Superior temporal gyrus (tissue), 1 donor: ENCODE results near the gene SYCP2.

Experiments
- DNase-seq: peaks from one replicate; pipeline ENCODE4 v3.0.0-alpha.2; 2016; ENCODE audit errors: extremely low spot score

SYCP2 gene

DNA sequence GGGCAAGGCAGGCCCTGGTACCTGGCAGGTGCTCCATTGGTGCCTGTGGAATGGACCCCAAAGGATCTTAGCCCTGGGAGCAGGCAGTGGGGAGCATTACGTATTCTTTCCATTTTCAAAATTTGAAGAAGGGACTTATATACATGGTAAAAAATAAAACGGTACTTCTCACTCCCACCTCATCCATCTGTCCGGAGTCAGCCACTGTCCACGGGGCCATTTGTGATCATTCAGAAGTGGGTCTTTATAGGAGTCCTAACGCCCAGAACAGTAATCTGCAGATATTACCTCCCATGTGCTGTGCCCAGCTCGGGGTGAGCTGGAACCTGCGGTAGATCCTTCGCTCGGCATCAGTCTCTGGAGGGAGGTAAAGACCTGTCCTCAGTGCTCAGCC, 110.4 kb downstream of the SYCP2 start:
- no peak for DNase-seq

DNA sequence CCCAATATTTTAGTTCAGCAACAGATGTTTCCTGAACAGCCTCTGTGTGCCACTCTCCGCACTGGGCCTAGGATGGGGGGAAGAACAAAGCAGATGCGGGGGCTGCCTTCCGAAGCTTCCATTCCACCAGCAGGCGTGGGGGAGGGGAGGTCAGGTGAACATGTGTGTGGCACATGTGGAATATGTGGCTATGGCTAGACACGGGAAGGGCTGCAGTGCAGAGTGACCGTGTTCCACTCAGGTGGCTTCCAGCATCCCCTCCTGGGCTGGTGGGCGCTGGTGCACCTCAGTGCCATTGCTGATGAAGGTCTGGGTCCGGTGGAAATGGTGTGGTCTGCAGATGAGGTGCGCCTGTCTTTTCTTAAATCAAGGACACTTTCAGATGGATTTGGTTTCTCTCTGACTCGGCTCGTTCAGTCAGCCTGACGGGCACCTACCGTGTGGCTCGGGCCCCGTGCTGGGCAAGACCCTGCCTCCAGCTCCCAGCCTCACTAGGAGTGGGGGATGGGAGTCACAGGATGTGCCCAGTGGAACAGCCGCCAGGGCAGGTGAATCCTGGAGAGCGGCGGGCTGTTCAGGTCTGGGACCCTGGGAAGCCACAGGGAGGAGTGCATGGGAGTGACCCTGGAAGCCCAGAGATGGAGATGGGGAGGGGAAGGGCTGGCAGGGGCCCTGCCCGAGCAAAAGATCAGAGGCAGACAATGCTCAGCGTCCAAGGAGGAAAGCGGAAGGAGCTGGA, 111.0 kb downstream of the SYCP2 start:
- DNase-seq: no peak

DNA sequence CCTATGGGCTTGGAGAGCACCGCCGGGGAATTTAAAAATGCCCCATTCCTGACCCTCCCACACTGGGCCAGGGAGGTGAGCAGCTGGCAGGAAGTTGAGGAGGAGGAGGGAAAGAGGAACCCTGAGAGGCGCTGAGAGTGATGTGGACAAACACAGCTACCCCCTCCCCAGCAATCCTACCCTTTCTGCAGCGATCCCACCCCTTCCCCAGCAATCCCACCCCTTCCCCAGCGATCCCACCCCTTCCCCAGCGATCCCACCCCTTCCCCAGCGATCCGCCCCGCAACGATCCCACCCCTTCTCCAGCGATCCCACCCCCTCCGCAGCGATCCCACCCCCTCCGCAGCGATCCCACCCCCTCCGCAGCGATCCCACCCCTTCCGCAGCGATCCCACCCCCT, 111.6 kb downstream of the SYCP2 start:
- no peak for DNase-seq

DNA sequence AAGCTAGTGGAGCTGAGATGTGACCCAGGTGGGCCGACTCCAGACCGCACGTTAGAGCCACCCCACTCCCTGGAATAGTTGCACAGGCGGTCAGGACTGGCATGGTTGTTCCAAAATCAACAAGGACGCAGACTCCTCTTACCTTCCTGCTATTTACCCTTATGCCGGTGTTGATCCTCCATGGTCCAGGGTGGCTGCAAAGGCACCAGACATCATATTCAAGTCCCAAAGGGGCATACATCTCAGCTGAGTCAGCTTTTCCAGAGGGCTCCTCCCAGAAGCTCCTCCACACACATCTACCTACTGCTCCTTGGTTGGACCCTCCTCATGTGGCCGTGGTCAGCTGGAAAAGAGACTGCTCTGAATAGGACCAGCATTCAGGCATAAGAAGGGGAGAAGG, 112.2 kb downstream of the SYCP2 start:
- no peak for DNase-seq

DNA sequence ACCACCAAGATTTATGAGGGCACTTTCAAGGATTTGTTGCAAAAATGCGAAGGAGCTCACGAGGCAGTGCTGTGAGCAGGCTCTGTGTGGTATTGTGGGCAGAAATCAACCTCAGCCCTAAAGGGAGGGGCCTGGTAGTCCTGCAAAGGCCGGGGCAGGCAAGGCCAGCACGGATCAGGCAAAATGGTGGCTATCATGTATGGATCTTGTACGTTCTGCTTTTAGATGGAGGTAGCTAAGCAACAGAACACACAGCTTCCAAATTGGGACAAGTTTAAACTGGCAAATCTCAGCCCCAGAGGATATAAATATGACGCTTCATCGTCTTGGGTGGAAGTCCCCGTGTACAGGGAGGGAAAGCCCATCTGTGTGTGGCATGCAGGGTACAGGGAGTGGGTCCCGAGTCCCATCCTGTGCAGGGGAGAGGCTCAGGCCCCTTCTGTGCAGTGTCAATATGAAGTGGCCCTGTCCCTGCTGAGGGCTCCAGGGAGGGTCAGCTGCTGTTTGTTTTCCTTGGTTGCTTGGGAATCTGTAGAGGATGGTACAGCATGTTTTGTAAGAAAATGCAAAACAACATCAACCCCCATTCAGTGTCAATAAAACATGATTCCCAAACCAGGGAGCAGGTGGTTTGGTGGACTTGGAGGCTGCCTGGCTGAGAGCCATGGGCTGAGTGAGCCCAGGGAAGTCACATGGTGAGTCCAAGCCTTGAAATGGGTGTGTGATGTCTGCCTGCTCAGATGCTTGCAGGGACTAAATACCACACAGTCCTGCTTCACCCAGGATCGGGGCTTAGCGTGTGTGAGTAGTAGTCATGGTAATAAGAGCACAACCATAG, 113.0 kb downstream of the SYCP2 start:
- DNase-seq: peak; percentile 80

DNA sequence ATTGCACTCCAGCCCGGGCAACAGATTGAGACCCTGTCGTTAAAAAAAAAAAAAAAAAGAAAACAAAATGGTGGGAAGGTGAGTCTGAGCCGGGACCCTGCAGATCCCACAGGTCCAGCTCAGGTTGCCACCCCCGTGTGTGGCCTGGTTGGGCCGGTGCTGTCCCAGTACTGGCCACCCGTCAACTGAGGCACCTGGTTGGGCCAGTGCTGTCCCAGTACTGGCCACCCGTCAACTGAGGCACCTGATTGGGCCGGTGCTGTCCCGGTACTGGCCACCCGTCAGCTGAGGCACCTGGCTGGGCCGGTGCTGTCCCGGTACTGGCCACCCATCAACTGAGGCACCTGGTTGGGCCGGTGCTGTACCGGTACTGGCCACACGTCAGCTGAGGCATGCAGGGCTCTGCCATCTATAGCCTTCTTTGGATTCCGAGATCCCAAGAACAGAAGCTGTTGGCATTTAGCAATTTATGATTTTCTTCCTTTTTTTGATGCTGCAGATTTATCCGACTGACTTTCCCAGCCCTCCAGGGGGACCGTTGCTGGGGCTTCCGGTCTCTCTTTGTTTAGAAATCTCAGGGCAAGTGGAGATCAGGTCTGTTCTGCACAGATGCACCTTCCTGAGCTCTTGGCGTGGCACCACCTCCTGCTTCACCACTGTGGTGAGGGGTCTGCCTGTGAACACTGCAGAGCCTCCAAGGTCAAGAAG, 113.8 kb downstream of the SYCP2 start:
- no peak for DNase-seq

DNA sequence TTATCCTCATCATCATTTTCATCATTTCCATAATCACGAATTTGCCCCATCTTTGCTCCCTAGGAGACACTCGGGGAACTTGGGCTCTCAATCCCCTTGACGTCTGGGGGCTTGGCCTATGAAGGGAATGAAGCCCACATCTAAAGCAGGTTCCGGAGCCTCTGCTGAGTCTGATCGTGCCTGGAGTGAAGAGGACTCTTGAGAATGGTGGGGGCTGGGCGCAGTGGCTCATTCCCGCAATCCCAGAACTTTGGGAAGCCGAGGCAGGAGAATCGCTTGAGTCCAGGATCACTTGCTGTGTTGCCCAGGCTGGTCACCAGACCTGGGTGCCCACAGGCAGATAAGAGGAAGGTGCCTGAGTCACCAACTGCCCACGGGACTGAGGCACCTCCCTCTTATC, 114.5 kb downstream of the SYCP2 start:
- no peak for DNase-seq

DNA sequence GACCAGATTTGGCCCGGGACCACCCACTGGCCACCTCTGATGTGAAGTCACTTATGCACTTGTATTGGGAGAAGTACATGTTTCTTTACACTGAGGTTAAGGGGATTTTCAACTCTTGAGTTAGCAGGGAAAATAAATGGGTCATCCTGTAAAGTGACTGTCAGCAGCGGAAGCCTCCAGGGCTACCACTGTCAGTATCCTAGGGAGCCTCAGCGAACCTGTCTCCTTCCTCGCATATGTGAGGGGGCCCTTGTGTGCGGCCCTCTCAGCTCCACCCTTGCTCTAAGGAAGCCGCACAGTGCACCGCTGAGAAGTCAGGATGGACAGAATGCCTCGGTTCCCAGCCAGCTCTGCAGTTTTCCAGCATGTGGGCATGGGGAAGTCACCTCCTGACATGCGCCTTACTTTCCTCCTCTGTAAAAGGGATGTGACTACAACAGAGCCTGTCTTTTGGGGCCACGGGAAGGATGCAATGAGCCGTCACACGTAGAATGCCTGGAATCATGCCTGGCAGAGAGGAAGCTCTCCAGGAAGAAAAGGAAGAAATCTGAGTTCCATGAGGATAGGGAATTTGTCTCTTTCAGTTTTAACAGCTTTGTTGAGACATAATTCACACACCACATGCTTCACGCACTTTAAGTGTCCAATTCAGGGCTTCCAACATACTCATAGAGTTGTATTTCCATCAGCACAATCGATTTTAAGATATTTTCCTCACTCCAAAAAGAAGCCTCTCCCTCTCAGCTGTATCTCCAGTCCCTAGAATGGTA, 115.4 kb downstream of the SYCP2 start:
- DNase-seq: no peak

DNA sequence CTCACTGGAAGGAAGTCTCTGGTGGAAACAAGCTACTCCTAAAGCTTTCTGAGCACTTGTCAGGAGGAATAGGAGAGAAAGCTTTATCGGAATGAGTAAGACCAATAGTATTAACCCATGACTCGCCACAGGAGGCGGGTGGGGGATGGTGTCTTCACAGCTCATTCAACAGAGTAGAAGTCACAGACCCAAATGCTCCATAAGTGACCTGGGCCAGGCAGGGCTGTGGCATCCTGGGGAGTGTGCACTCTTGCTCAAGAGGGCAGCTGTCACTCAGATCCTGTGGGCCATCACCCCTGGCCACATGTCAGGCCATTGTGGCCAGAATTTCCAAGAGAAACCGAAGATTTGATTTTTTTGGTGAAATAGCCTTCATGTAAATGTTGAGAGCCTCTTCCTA, 116.0 kb downstream of the SYCP2 start:
- no peak for DNase-seq

DNA sequence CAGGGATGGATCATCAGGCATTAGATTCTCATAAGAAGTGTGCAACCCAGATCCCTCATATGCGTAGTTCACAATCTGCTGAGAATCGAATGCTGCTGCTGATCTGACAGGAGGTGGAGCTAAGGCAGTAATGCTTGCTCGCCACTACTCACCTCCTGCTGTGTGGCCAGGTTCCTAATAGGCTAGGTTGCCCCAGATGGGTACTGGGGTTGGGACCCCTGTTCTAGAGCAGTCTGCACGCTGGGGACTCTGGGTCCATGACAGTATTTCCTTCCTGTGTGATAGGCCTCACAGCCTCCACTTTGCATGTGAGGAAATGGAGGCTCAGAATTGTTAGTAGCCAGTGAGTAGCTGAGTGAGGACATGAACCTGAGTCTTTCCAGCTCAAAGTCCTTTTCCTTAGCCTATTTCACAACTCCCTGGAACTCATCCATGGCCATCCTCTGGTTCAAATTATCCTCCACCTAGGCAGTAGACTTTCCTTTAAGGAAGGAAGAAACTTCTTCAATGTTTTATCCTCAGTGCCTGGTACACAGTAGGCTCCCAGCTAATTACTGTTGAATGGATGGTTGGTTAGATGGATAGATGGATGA, 117.2 kb downstream of the SYCP2 start:
- DNase-seq: no peak

DNA sequence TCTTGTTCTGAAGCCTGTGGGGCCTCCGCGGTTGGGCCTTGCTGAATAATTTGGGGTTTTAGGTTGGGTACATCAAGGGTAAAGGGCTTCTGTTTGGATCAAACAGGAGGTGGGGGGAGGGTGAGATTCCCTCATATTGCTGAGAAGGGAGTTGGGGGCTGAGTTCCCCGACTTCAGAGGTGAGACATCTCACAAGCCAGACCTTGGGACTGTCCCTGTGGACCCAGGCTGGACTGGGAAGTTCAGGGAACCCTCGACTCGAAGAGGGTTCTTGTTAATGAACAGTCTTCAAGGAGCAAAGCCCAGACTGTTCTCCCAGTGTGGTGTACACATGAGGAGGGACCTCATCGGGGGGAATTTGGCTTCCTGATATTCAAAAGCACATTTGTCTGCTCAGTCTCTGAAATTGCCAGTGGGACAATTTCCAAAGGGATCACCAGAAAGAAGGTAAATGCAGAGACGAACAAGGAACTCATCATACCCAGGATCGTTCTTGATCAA, 118.5 kb downstream of the SYCP2 start:
- DNase-seq: no peak

DNA sequence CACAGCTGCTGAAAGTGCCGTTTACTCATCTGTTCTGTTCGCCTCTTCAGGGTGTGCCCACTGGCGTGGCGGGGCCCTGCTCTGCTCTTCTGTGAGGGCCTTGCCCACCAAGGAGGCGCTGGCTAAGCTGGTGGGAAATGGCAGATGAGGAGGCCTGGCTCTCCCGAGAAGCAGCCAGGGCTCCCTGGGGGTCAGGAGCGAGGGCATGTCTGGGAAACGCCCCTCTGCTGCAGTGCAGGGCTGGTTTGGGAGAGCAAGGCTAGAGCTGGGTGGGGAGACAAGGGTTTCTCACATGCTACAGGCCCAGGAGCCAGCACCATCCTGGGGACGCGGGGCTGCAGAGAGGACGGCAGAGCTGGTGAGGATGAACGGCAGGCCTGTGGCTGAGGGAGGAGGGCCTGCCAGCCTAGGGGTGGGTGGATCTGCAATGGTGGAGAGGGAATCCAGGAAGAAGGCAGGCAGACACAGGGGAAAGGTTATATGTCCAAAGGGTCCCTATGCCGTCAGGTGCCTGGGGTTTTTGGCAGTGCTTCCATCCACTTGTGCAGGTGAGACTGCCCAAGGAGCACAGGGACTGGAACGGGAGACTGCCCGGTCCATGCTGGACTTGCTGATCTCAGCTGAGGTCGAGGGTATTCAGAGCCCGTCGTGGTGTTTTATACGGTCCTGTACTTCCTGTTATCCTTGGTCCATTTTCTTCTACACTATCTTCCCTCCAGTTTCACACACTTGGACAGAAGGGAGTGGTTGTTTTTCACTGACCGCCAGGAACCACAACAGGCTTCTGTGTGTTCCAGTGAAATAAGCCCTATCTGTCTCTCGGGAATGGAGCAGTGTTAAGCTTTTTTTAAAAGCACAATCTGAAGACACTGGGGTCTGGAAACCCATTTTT, 119.2 kb downstream of the SYCP2 start:
- no peak for DNase-seq
